Measurements from ENCODE around the gene TUBA4A. TPM values are rescaled to one million over a fixed set of nuclear protein-coding genes. Genes with fewer than 3 reads are reported as not detected.

The TUBA4A gene
- total and polyA plus RNA-seq, 3 experiments from 2014 or later, result 175 to 234 (median 178) TPM

- Histone ChIP-seq H3K4me1 (ENCODE audit: insufficient read depth, low read length) (peaks cover 62% of the 10 kb centered on the region), H3K36me3 (ENCODE audit: insufficient read depth, low read length) (peaks cover 23% of the 10 kb centered on the region), H3K27ac (ENCODE audit: low read depth, low read length) (peak overlapping the region; percentile 93), H3K27me3 (ENCODE audit: insufficient read depth, low read length, poor library complexity, severe bottlenecking) (no peaks in the 10 kb centered on the region), H3K4me3 (ENCODE audit: low read length) (peak overlapping the region; percentile 86), H3K9me3 (ENCODE audit: low read length) (no peaks in the 10 kb centered on the region)
- Mint-ChIP-seq H3K36me3 (peaks cover 2 to 36% (median 12%) of the 10 kb centered on the region in 3 donors), H3K4me3 (peak overlapping the region; percentile 84 to 99 (median 91)), H3K27me3 (peaks cover 0 to 6% of the 10 kb centered on the region in 2 donors), H3K4me1 (peaks cover 60 to 72% (median 60%) of the 10 kb centered on the region in 3 donors), H3K27ac (peak overlapping the region; percentile 91 to 98 (median 98)), H3K9me3 (peaks cover 0 to 2% (median 0%) of the 10 kb centered on the region in 5 donors)
- DNase-seq, result peak in 1 of 5 donors; percentile 44
- ChIA-PET POLR2A (interaction anchor here (0.9 to 11.9 kb wide), 6 partner anchors 9 to 39 kb away, joined by 3 to 164 read pairs (median 12); partner anchors contain the start of genes ABCB6, ANKZF1, ATG9A and DNAJB2), CTCF (interaction anchor here (1.0 to 4.4 kb wide), 9 partner anchors 16 to 91 kb away, joined by 3 to 35 read pairs (median 5); partner anchors contain the start of genes ANKZF1, ATG9A and DNAJB2)
These were observed 7.9 kb downstream of the TUBA4A start for GRCh38 chr2:219245899-219246230.

- peak within 1 kb of the TSS; percentile 86 for H3K4me3 ChIP-seq (ENCODE audit: low read length)
- Mint-ChIP-seq H3K27me3 (peaks cover 0 to 6% of the 10 kb centered on the region in 2 donors), H3K4me3 (peak within 1 kb of the TSS; percentile 84 to 99 (median 91)), H3K36me3 (peaks cover 0 to 31% (median 7%) of the 10 kb centered on the region in 3 donors), H3K27ac (peak within 1 kb of the TSS; percentile 91 to 98 (median 98)), H3K9me3 (peaks cover 0 to 2% (median 0%) of the 10 kb centered on the region in 5 donors), H3K4me1 (peaks cover 54 to 66% (median 55%) of the 10 kb centered on the region in 3 donors)
- H3K36me3 ChIP-seq (ENCODE audit: insufficient read depth, low read length), result peaks cover 18% of the 10 kb centered on the region
- H3K4me1 ChIP-seq (ENCODE audit: insufficient read depth, low read length), result peaks cover 56% of the 10 kb centered on the region
- H3K9me3 ChIP-seq (ENCODE audit: low read length), result no peaks in the 10 kb centered on the region
- ChIA-PET POLR2A (interaction anchor here (0.5 to 11.9 kb wide), 10 partner anchors 9 to 143 kb away, joined by 3 to 164 read pairs (median 6); partner anchors contain the start of genes ABCB6, ANKZF1, ATG9A and CNPPD1), CTCF (interaction anchor here (0.7 to 3.1 kb wide), 18 partner anchors 9 to 91 kb away, joined by 3 to 35 read pairs (median 4); partner anchors contain the start of genes DNAJB2, NHEJ1 and TUBA4A)
- H3K27ac ChIP-seq (ENCODE audit: low read depth, low read length), result peak within 1 kb of the TSS; percentile 93
- peak; percentile 79 to 93 (median 83) for DNase-seq
- H3K27me3 ChIP-seq (ENCODE audit: insufficient read depth, low read length, poor library complexity, severe bottlenecking), result no peaks in the 10 kb centered on the region
These were observed 8.4 kb downstream of the TUBA4A start, which contains the start of the genes GLB1L and STK16 for GRCh38 chr2:219245148-219245898. TSS of gene GLB1L (minus strand) at chr2:219245444. CDS start at chr2:219243573, 1,871 bp downstream. TSS of gene STK16 (plus strand) at chr2:219245479. CDS start at chr2:219246000, 521 bp downstream.

- POLR2A ChIA-PET, result interaction anchor here (0.5 to 11.9 kb wide), 9 partner anchors 10 to 143 kb away, joined by 3 to 164 read pairs (median 8); partner anchors contain the start of genes ABCB6, ANKZF1, ATG9A and CNPPD1
- CTCF ChIA-PET, result interaction anchor here (0.7 to 3.1 kb wide), 16 partner anchors 10 to 85 kb away, joined by 3 to 35 read pairs (median 4); partner anchors contain the start of genes DNAJB2 and TUBA4A
- peaks cover 51% of the 10 kb centered on the region for H3K4me1 ChIP-seq (ENCODE audit: insufficient read depth, low read length)
These were observed 8.9 kb downstream of the TUBA4A start for GRCh38 chr2:219244789-219245147.

GRCh38 chr2:219243291-219243761 is 10.4 kb downstream of the TUBA4A start:
- POLR2A ChIA-PET, result interaction anchor here (11.9 kb wide), 1 partner anchor 13 kb away, joined by 164 read pairs; the partner anchor contains the start of genes ANKZF1 and ATG9A
- H3K27me3 ChIP-seq (ENCODE audit: insufficient read depth, low read length, poor library complexity, severe bottlenecking), result no peaks in the 10 kb centered on the region
- H3K36me3 ChIP-seq (ENCODE audit: insufficient read depth, low read length), result peaks cover 4% of the 10 kb centered on the region
- DNase-seq, result no peak
- Mint-ChIP-seq H3K36me3 (peaks cover 0 to 15% (median 1%) of the 10 kb centered on the region in 3 donors), H3K4me1 (peaks cover 35 to 46% (median 35%) of the 10 kb centered on the region in 3 donors), H3K9me3 (peaks cover 0 to 2% (median 0%) of the 10 kb centered on the region in 5 donors), H3K4me3 (peak overlapping the region in 3 of 7 donors; percentile 50 to 76 (median 71)), H3K27ac (peak overlapping the region in 7 of 8 donors; percentile 14 to 66 (median 46)), H3K27me3 (peaks cover 0 to 6% of the 10 kb centered on the region in 2 donors)
- H3K4me1 ChIP-seq (ENCODE audit: insufficient read depth, low read length), result peaks cover 37% of the 10 kb centered on the region
- CTCF ChIA-PET, result interaction anchor here (3.1 kb wide), 1 partner anchor 51 kb away, joined by 35 read pairs; no protein-coding TSS in a partner anchor
- no peak overlapping the region for H3K4me3 ChIP-seq (ENCODE audit: low read length)
- H3K9me3 ChIP-seq (ENCODE audit: low read length), result no peaks in the 10 kb centered on the region
- H3K27ac ChIP-seq (ENCODE audit: low read depth, low read length), result no peak overlapping the region

More at GRCh38 chr2:219244789-219245147, 8.9 kb downstream of the TUBA4A start:
- Histone ChIP-seq H3K9me3 (ENCODE audit: low read length) (no peaks in the 10 kb centered on the region), H3K4me3 (ENCODE audit: low read length) (peak overlapping the region; percentile 86), H3K36me3 (ENCODE audit: insufficient read depth, low read length) (peaks cover 12% of the 10 kb centered on the region), H3K27ac (ENCODE audit: low read depth, low read length) (peak overlapping the region; percentile 93), H3K27me3 (ENCODE audit: insufficient read depth, low read length, poor library complexity, severe bottlenecking) (no peaks in the 10 kb centered on the region)
- Mint-ChIP-seq H3K27me3 (peaks cover 0 to 6% of the 10 kb centered on the region in 2 donors), H3K36me3 (peaks cover 0 to 25% (median 5%) of the 10 kb centered on the region in 3 donors), H3K9me3 (peaks cover 0 to 2% (median 0%) of the 10 kb centered on the region in 5 donors), H3K27ac (peak overlapping the region; percentile 91 to 98 (median 98)), H3K4me3 (peak overlapping the region; percentile 84 to 99 (median 91)), H3K4me1 (peaks cover 49 to 61% (median 49%) of the 10 kb centered on the region in 3 donors)
- DNase-seq, result no peak

- Histone ChIP-seq H3K4me3 (ENCODE audit: low read length) (no peak overlapping the region), H3K27ac (ENCODE audit: low read depth, low read length) (no peak overlapping the region), H3K9me3 (ENCODE audit: low read length) (no peaks in the 10 kb centered on the region), H3K36me3 (ENCODE audit: insufficient read depth, low read length) (peaks cover 65% of the 10 kb centered on the region), H3K4me1 (ENCODE audit: insufficient read depth, low read length) (peaks cover 21% of the 10 kb centered on the region), H3K27me3 (ENCODE audit: insufficient read depth, low read length, poor library complexity, severe bottlenecking) (no peaks in the 10 kb centered on the region)
- POLR2A ChIA-PET, result no interaction called here
- no peak for DNase-seq
- Mint-ChIP-seq H3K4me1 (peaks cover 24 to 50% (median 31%) of the 10 kb centered on the region in 3 donors), H3K4me3 (peak overlapping the region in 1 of 7 donors; percentile 69), H3K36me3 (peaks cover 3 to 82% (median 17%) of the 10 kb centered on the region in 3 donors), H3K27me3 (no peaks in the 10 kb centered on the region), H3K9me3 (no peaks in the 10 kb centered on the region), H3K27ac (peak overlapping the region in 3 of 8 donors; percentile 29 to 66 (median 61))
- CTCF ChIA-PET, result interaction anchor here (0.7 kb wide), 1 partner anchor 43 kb away, joined by 3 read pairs; no protein-coding TSS in a partner anchor
These were observed 19.4 kb downstream of the TUBA4A start for GRCh38 chr2:219234331-219234730.

- peaks cover 45 to 77% (median 54%) of the 10 kb centered on the region in 3 donors for H3K4me1 Mint-ChIP-seq
- H3K9me3 ChIP-seq (ENCODE audit: low read length), result no peaks in the 10 kb centered on the region
- H3K9me3 Mint-ChIP-seq, result no peaks in the 10 kb centered on the region
- CTCF ChIA-PET, result interaction anchor here (0.9 to 7.6 kb wide), 11 partner anchors 9 to 69 kb away, joined by 3 to 51 read pairs (median 5); partner anchors contain the start of genes DNAJB2, GLB1L, STK16 and TUBA4A
- peaks cover 44% of the 10 kb centered on the region for H3K4me1 ChIP-seq (ENCODE audit: insufficient read depth, low read length)
- H3K27me3 Mint-ChIP-seq, result no peaks in the 10 kb centered on the region
- peak overlapping the region; percentile 93 for H3K4me3 ChIP-seq (ENCODE audit: low read length)
- peak overlapping the region; percentile 96 for H3K27ac ChIP-seq (ENCODE audit: low read depth, low read length)
- POLR2A ChIA-PET, result interaction anchor here (0.7 to 4.5 kb wide), 14 partner anchors 9 to 157 kb away, joined by 3 to 164 read pairs (median 6); partner anchors contain the start of genes ABCB6, CNPPD1, DNAJB2 and DNPEP
- H3K36me3 ChIP-seq (ENCODE audit: insufficient read depth, low read length), result peaks cover 49% of the 10 kb centered on the region
- peak overlapping the region; percentile 92 to 100 (median 98) for H3K4me3 Mint-ChIP-seq
- no peaks in the 10 kb centered on the region for H3K27me3 ChIP-seq (ENCODE audit: insufficient read depth, low read length, poor library complexity, severe bottlenecking)
- peak in 2 of 5 donors; percentile 36 to 39 for DNase-seq
- H3K36me3 Mint-ChIP-seq, result peaks cover 0 to 75% (median 10%) of the 10 kb centered on the region in 3 donors
- H3K27ac Mint-ChIP-seq, result peak overlapping the region; percentile 94 to 100 (median 98)
These were observed 23.6 kb downstream of the TUBA4A start for GRCh38 chr2:219230059-219230540.
